Breast epithelium (tissue), 4 donors: Measurements from ENCODE around the gene SHMT2. TPM values are rescaled to one million over a fixed set of nuclear protein-coding genes. Genes with fewer than 3 reads are reported as not detected.

ENCODE experiments used
- DNase-seq, 2 donors: peaks; one replicate each; pipeline ENCODE4 v3.0.0-alpha.2; 2019; ENCODE audit warnings: low spot score in 2 of 2
- H3K27ac ChIP-seq, 2 donors: fragments of 200-600 bp; sonication (generic) in 1 of 2; one replicate each; pipeline ENCODE4 v1.5.1; 2016 to 2019; ENCODE audit warnings: mild to moderate bottlenecking in 1 of 2
- H3K27me3 ChIP-seq, 2 donors: fragments of 200-600 bp; sonication (generic) in 1 of 2; one replicate each; pipeline versions ENCODE4 v1.5.1 to v1.6.0; 2017 to 2019; ENCODE audit warnings: control low read depth in 1 of 2, mild to moderate bottlenecking in 1 of 2
- H3K36me3 ChIP-seq: fragments of 200-600 bp; one replicate; pipeline ENCODE4 v1.5.1; 2019
- H3K4me1 ChIP-seq, 2 donors: fragments of 200-600 bp; sonication (generic); one replicate each; pipeline ENCODE4 v1.5.1; 2016 to 2019; ENCODE audit warnings: control low read depth in 1 of 2
- H3K4me3 ChIP-seq, 3 donors: fragments of 200-600 bp; sonication (generic); 1 replicate in 2 of 3; 2 replicates in 1 of 3; pipeline ENCODE4 v1.5.1; 2016 to 2019; ENCODE audit warnings: mild to moderate bottlenecking in 3 of 3, moderate library complexity in 2 of 3
- H3K9me3 ChIP-seq, 2 donors: fragments of 200-600 bp; sonication (generic) in 1 of 2; one replicate each; pipeline ENCODE4 v1.5.1; 2016 to 2019; ENCODE audit warnings: control low read depth in 1 of 2
- CTCF ChIP-seq, 3 donors: fragments of 450-650 bp; IDR thresholded peaks; one replicate each; pipeline ENCODE4 v1.5.1; 2016 to 2017; ENCODE audit warnings: antibody characterized with exemption in 3 of 3, mild to moderate bottlenecking in 3 of 3, moderate library complexity in 3 of 3
- POLR2A ChIP-seq: fragments of 450-650 bp; IDR thresholded peaks from one replicate; pipeline ENCODE4 v1.6.1; 2016; ENCODE audit warnings: antibody characterized with exemption, mild to moderate bottlenecking, moderate library complexity
- POLR2AphosphoS5 ChIP-seq, 3 donors: sonication (generic); formaldehyde crosslinking; IDR thresholded peaks; one replicate each; pipeline ENCODE4 v1.6.1; 2017; ENCODE audit warnings: antibody characterized with exemption in 3 of 3
- intact Hi-C: fragments of 100-400 bp; cut with DNase I; formaldehyde crosslinking; loops from one replicate; pipeline ENCODE4 v1.15.1; 2023; ENCODE audit warnings: low total_unique reads
- total RNA-seq, 3 donors: library from RNA; depleted of rRNA; stranded (reverse); fragments of >200 nt; gene quantifications; one replicate each; pipeline ENCODE4 v1.1.0, GENCODE V29; 2016

SHMT2 gene
- total RNA-seq, 3 donors from 2014 or later, result 37.9 to 63.3 (median 46.7) TPM

- Histone ChIP-seq H3K27ac (no peak overlapping the region), H3K27me3 (no peaks in the 10 kb centered on the region), H3K36me3 (peaks cover 5% of the 10 kb centered on the region), H3K4me3 (no peak overlapping the region), H3K9me3 (no peaks in the 10 kb centered on the region), H3K4me1 (no peaks in the 10 kb centered on the region)
- TF ChIP-seq CTCF (IDR thresholded peaks at IDR 0.05), result no peak
- TF ChIP-seq POLR2AphosphoS5 (IDR thresholded peaks at IDR 0.05), result no peak
- TF ChIP-seq POLR2A, result no peak
- intact Hi-C loops, result no loop called here
- DNase-seq, result no peak
These were observed 33.1 kb upstream of the SHMT2 start for GRCh38 chr12:57196439-57196838.

GRCh38 chr12:57196956-57197355, 32.6 kb upstream of the SHMT2 start:
- H3K9me3 ChIP-seq, result no peaks in the 10 kb centered on the region
- no peak for TF ChIP-seq CTCF (IDR thresholded peaks at IDR 0.05)
- no peak for TF ChIP-seq POLR2A
- TF ChIP-seq POLR2AphosphoS5 (IDR thresholded peaks at IDR 0.05), result no peak
- no peak overlapping the region for H3K4me3 ChIP-seq
- no peak overlapping the region for H3K27ac ChIP-seq
- no peak for DNase-seq
- H3K27me3 ChIP-seq, result no peaks in the 10 kb centered on the region
- no peaks in the 10 kb centered on the region for H3K4me1 ChIP-seq
- intact Hi-C loops, result no loop called here
- H3K36me3 ChIP-seq, result peaks cover 5% of the 10 kb centered on the region

GRCh38 chr12:57198329-57198728, 31.2 kb upstream of the SHMT2 start:
- H3K27ac ChIP-seq, result no peak overlapping the region
- no peaks in the 10 kb centered on the region for H3K9me3 ChIP-seq
- no peak for TF ChIP-seq POLR2AphosphoS5 (IDR thresholded peaks at IDR 0.05)
- TF ChIP-seq POLR2A, result no peak
- TF ChIP-seq CTCF (IDR thresholded peaks at IDR 0.05), result no peak
- no peak for DNase-seq
- peaks cover 7% of the 10 kb centered on the region for H3K36me3 ChIP-seq
- H3K27me3 ChIP-seq, result no peaks in the 10 kb centered on the region
- intact Hi-C loops, result no loop called here
- no peaks in the 10 kb centered on the region for H3K4me1 ChIP-seq
- no peak overlapping the region for H3K4me3 ChIP-seq

- intact Hi-C loops, result no loop called here
- H3K36me3 ChIP-seq, result peaks cover 9% of the 10 kb centered on the region
- H3K9me3 ChIP-seq, result no peaks in the 10 kb centered on the region
- TF ChIP-seq POLR2AphosphoS5 (IDR thresholded peaks at IDR 0.05) (no peak), POLR2A (no peak), CTCF (IDR thresholded peaks at IDR 0.05) (no peak)
- H3K4me1 ChIP-seq, result no peaks in the 10 kb centered on the region
- no peak overlapping the region for H3K4me3 ChIP-seq
- H3K27ac ChIP-seq, result no peak overlapping the region
- DNase-seq, result no peak
- H3K27me3 ChIP-seq, result no peaks in the 10 kb centered on the region
These were observed 30.3 kb upstream of the SHMT2 start for GRCh38 chr12:57199191-57199590.

- no peak for TF ChIP-seq POLR2A
- TF ChIP-seq POLR2AphosphoS5 (IDR thresholded peaks at IDR 0.05), result no peak
- no peak for TF ChIP-seq CTCF (IDR thresholded peaks at IDR 0.05)
- intact Hi-C loops, result no loop called here
- Histone ChIP-seq H3K36me3 (peaks cover 9% of the 10 kb centered on the region), H3K9me3 (no peaks in the 10 kb centered on the region), H3K4me1 (no peaks in the 10 kb centered on the region), H3K27me3 (no peaks in the 10 kb centered on the region), H3K4me3 (no peak overlapping the region), H3K27ac (no peak overlapping the region)
- no peak for DNase-seq
These were observed 29.0 kb upstream of the SHMT2 start for GRCh38 chr12:57200497-57200896.
